HG03135 (cell line): Measurements from ENCODE around the gene HGS.

Experiments
- ATAC-seq: cut with Tn5 transposase; IDR thresholded peaks from one replicate; pipeline ENCODE4 v1.9.1; 2021; ENCODE audit warnings: mild to moderate bottlenecking, moderate library complexity; ENCODE audit not compliant: unreplicated experiment

HGS gene

DNA sequence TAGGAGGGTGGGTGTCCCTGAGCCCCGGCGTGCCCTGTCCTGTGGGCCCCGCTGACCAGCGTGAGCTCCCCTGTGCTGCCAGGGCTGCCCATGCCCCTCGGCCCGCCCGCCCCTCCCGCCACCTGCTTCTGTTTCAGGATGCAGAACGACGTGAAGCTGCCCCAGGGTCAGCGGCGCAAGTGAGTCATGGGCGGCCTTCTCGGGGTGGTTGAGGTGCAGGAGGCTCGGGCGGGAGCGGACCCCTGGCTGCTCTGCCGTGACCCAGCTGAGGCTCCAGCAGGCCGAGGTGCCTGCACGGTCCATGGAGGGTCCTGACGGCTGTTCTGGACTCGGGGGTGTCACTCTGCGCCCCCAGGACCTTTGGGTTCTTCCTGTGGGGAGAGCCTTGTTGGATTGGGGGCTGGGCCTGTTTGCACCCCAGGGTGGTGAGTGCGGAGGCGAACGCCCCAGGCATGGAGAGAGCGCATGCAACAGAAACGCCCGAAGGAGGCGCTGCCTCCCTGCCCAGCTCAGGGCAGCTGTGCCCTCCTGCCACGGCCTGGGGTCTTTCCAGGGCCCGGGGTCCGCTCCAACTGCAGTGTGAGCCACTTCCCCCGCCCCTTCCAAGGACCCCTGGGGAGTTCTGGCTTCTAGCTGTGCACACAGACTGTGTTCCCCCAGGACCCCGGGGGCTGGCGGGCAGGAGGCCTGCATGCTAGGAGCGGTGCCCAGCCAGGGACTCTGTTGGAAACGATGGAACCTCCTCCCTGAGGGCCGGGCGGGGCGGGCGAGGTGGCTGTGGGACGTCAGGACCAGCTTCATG, 32.3 kb downstream of the HGS start:
- ATAC-seq = no peak

- ATAC-seq = no peak
Measured at GRCh38 chr17:81716674-81716996, 32.8 kb downstream of the HGS start.

DNA sequence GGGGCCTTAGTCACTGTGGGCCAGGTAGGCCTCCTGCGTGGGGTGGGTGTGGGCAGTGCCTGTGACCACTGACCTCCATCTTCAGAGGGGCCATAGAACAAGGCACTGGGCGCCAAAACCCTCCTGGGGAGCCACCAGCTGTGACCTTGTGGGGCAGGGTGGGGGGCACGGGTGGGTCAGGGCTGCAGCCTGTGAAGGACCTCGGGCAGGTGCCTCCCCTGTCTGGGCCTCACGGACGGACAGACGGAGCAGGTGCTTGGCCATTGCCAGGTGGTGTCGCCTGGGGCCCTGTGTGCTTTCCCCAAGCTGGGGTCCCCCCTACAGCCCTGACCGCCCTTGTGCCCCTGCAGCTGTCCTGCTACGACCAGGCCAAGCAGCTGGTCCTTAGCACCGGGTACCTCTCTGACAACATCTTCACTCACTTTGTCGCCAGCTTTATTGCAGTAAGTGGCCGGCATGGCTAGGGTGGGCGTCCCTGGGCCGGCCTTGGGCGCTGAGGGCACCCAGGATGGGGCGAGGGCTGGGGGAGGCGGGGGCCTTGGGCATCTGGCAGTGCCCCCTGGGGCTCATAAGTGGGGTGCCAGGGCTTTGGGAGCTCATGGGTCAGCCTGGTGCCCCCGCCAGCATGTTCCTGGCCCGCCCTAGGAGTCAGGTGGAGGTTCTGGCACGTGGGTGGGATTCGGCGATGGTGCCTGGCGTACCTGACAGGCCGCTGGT, 33.4 kb downstream of the HGS start:
- no peak for ATAC-seq

- ATAC-seq = no peak
Measured at GRCh38 chr17:81717766-81718089, 33.9 kb downstream of the HGS start.

DNA sequence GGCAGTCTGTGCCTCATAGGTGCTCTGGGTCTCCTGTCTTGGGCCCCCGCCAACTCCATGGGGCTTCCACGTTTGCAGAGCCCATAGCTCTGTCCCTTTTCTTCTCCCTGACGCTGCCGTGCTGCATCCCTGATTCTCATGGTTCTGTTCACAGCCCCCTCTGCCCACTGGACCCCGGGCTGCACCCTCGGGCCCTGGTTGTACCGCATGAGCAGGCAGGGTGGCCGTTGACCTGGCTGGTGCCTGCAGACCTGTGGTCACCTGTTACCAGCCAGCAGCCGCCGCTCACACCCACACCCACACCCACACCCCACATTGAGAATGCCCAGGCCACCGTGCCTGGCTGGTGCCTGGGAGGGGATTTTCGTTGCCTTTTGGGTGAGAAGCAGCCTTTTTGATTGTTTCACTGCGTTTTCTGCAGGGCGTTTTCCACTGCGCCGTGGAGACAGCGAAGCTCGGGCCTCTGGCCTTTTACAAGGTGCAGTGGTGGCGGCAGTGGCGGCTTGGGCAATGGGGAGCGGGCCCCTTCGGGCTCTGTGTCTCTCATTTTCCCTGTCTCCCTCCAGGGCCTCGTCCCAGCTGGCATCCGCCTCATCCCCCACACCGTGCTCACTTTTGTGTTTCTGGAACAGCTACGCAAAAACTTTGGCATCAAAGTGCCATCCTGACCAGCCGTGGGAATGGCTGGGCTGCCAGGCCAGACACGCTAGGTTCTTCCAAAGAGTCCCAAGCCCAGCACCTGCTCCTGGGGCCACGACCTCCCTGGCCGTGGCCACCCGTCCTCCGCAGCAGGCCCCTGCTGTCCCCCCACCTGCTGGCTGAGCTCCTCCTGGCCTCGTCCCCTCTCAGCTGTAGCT, 35.8 kb downstream of the HGS start:
- ATAC-seq = no peak

DNA sequence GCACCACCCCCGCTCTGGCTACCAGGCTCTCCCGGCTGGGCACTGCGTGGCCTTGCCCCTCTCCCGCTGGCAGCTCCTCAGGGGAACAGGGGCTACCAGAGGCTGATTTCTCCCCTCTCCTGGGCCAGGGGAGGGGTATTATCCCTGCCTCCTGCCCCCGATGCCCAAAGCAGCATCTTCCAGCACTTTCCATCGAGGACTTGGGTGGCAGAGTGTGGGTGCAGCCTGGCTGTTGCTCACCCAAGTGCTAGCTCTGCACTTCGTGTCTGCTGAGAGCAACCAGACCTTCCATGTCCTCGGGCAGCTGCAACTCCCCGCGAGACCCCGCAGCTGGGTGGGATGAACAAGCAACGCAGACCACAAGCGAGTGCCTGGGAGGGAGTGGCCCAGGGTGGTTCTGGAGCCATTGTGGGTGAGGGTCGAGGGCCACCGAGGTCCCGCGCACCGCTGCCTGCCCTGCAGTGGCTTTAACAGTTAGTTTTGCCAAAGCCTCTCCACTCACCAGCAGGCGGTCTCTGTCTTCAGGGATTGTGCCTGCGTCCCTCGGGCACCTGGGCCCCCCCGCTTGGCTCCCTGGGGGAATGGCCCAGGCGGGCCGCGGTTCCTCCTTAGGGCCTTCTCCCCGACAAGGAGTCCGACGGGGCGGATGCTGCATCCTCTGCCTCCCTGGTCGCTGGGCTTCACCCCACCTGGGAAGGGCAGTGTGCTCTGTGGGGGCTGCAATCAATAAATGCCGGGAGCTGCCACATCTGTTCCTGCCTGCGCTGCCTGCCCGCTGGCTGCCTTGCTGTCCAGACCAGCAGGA, 36.7 kb downstream of the HGS start:
- no peak for ATAC-seq

DNA sequence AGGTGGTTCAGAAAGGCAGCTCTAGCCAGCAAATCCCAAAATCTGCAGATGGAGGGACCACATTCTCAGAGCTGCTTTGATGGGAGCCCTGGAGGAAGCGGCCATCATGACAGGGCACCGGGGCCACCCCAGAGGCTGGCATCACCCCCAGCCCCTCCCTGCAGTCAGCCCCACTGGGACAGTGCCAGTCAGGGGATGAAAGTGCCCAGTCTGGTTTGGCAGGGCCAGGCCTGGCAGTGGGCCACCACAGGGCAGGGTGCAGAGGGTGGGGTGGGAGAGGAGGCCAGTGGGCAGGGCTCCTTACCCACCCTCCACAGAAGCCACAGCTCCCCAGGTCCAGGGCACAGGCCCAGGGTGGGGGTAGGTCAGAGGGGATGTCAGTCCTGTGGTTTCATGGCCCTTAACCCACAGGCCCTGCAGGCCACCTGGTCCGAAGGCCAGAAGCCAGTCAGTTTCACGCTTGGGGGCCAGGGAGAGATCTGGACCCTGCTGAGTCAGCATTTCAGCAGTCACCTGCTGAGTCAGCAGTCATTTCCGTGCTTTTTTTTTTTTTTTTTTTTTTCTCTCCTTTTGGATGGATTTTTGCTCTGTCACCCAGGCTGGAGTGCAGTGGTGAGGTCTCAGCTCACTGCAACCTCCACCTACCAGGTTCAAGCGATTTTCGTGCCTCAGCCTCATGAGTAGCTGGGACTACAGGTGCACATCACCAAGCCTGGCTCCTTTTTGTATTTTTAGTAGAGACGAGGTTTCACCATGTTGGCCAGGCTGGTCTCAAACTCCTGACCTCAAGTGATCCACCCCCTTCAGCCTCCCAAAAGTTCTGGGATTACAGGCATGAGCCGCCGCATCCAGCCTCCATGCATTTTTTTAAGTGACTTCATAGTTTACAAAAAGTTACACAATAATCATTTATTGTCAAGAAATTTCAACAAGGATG, 38.6 kb downstream of the HGS start:
- no peak for ATAC-seq

- no peak for ATAC-seq
Measured at GRCh38 chr17:81723651-81724209, 39.9 kb downstream of the HGS start.

GRCh38 chr17:81725439-81725838, 41.6 kb downstream of the HGS start:
- ATAC-seq = no peak

DNA sequence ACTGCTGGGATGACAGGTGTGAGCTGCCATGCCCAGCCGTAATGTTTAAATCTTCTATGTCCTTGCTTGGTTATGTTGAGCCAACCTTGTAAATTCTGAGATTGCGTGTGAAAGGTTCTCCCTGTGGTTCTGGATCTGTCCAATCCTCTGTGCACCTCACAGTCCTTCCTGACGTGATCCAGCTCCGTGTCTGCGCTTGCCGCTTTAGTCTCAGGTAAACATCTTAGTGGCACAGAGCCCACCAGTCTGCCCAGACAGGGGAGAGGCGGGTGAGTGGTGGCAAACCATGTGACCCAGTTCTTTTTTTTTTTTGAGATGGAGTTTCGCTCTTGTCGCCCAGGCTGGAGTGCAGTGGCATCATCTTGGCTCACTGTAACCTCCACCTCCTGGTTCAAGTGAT, 42.2 kb downstream of the HGS start:
- ATAC-seq = no peak

GRCh38 chr17:81727324-81728031, 43.7 kb downstream of the HGS start:
- no peak for ATAC-seq

DNA sequence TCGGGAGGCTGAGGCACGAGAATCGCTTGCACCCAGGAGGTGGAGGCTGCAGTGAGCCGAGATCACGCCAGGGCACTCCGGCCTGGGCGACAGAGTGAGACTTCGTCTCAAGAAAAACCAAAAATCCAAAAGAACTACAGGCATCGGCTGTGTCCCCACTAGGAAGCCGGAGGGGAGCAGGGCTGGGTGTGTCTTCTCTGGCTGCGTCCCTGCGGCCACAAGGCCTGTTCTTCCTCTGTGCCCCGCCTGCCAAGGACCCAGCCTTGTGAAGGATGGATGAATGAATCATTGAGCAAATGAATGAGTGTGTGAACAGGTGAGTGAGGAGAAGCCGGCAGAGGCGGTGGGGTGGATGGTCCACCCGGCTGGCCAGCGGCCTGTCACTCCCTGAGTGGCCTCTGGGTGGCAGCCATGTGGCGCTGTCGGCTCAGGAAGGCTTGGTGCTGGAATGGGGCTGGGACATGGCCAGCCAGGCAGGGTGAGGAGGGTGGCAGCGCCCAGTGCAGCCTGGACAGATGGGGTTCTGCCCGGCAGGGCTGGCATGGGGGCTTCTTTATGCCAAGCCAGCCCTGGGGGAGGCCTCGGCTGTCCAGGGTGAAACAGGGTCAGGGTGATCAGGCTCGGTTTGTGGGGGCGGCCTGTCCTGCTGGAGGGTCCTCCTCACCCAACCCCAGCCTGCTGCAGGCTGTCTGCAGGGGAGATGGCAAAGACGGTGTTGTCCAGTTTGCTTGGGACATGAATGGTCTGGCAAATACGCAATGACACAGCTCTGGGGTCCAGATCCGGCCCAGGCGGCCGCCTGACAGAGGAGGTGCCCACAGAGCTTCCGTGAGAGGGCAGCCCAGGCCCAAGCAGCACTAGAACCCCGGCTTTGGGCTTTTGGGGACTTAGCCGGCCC, 49.9 kb downstream of the HGS start:
- no peak for ATAC-seq

DNA sequence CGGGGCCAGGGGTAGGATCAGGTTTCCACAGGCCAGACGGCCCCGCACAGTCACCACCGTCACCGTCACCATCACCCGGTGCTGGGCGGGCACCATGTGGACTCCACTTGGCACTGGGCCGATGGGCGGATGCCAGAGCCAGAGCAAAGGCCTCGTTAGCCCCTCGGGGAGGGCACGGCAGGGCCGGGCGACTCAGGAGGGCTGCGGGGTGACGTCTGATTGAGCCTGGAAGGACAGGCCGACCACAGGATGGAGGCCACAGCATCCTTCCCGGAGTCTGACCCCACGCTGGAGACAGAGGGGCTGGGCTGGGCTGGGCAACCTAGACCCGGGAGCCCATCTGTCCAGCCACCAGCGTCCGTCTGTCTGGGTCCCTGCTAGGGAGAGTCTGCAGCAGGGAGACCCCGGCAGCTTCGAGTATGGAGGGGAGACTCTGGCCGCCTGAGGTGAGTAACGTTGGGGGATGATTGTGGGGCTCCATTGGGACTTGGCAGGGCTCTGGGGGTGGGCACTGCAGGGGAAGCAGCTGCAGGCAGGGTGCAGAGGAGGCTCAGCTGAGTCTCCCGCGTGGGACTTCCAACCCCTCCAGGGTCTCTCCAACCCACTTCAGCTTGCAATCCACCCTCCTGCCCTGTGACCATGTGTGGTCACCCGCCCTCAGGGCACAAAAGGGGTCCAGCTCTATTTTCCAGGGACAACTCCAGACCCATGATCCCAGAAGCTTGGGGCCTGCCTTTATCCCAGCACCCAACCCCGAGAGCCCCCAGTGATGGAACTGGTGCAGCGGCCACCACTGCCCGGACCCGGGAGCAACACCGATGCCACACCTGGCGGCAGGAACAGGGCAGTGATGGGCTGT, 50.8 kb downstream of the HGS start:
- ATAC-seq = no peak

- no peak for ATAC-seq
Measured at GRCh38 chr17:81735264-81736102, 51.7 kb downstream of the HGS start.

DNA sequence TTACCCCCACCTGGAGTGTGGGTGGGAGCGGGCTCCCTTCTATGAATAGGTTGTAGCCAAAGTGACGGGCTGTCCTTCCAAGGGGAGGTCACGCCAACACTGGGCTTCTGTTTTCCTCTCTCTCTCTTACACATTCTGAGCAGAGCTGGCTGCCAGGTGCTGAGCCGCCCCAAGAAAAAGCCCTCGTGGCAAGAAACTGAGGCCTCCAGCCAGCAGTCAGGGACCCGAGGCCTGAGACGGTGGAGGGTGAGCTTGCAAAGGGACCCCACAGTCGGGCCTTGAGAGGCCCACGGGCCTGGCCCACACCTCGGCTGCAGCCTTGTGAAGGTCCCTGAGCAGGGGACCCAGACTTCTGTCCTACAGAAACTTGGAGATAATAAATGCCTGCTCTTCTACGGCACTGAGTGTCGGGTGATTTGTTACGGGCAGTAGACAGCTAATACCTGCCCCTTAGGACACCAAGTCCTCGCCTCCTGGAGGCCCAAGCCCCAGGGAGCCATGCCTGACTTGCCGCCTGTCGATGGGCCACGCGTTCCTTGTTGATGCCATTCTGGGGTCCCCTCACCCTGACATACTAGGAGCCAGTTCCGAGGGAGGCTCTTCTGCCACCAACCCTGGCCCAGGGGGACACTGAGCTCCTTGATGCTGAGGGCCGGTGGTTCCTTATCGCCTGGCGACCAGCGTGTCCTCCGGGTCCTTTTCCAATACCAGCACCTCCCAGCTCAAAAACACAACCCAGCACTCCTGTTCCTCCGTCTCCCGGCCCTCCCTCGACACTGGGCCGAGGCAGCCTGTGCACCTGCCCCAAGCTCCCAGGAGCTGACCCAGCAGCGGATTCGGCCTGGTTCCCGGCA, 54.4 kb downstream of the HGS start:
- no peak for ATAC-seq
